ENCODE data around the gene STAMBP.

- TF ChIP-seq CTCF (IDR thresholded peaks at IDR 0.05) = no peak
- TF ChIP-seq EP300 (IDR thresholded peaks at IDR 0.05; ENCODE audit: low read depth) = no peak
Measured at GRCh38 chr2:73914667-73915066, 85.9 kb downstream of the STAMBP start.
